ENCODE measurements around the gene SIGLEC1.

The SIGLEC1 gene

DNA sequence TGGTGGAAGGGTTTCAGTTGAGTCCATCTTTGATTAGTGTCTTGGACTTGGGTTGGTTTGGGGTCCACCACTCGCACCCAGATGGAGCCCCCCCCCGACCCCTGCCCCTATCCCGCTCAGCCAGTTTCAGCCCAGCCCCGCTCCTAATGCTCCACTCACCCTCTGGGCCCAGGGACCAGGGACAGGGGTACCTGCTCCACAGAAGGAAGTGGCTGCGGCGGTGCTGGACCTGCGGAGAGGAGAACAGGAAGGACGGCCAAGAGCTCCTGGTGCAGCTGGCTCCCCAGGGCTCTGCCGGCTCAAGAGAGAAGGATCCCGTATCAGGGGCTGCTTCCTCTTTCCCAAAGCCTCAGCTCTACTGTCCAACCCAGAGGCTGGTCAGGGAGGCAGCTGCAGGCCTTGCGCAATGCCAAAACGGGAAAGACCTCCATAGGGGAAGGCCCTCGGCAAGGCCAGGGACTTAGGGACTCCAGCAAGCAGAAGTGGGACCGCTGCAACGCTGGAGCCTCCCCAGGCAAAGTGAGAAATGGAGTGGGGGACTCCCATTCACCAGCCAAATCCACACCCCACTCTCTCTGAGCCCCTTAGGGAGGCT is at the start of gene SIGLEC1:
TSS of gene SIGLEC1 (minus strand) at position 322 of the 595 bp plus-strand sequence. CDS start 5,472 bp downstream, outside the sequence.
- no peak within 1 kb of the TSS for H3K4me3 ChIP-seq (ENCODE audit: low read depth, low read length)
- DNase-seq (ENCODE audit: low read depth), result no peak
- TF ChIP-seq, protein P1, sequence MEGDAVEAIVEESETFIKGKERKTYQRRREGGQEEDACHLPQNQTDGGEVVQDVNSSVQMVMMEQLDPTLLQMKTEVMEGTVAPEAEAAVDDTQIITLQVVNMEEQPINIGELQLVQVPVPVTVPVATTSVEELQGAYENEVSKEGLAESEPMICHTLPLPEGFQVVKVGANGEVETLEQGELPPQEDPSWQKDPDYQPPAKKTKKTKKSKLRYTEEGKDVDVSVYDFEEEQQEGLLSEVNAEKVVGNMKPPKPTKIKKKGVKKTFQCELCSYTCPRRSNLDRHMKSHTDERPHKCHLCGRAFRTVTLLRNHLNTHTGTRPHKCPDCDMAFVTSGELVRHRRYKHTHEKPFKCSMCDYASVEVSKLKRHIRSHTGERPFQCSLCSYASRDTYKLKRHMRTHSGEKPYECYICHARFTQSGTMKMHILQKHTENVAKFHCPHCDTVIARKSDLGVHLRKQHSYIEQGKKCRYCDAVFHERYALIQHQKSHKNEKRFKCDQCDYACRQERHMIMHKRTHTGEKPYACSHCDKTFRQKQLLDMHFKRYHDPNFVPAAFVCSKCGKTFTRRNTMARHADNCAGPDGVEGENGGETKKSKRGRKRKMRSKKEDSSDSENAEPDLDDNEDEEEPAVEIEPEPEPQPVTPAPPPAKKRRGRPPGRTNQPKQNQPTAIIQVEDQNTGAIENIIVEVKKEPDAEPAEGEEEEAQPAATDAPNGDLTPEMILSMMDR (IDR thresholded peaks at IDR 0.05; ENCODE audit: insufficient read depth, low read depth, low read length, missing control alignments), result no peak

DNA sequence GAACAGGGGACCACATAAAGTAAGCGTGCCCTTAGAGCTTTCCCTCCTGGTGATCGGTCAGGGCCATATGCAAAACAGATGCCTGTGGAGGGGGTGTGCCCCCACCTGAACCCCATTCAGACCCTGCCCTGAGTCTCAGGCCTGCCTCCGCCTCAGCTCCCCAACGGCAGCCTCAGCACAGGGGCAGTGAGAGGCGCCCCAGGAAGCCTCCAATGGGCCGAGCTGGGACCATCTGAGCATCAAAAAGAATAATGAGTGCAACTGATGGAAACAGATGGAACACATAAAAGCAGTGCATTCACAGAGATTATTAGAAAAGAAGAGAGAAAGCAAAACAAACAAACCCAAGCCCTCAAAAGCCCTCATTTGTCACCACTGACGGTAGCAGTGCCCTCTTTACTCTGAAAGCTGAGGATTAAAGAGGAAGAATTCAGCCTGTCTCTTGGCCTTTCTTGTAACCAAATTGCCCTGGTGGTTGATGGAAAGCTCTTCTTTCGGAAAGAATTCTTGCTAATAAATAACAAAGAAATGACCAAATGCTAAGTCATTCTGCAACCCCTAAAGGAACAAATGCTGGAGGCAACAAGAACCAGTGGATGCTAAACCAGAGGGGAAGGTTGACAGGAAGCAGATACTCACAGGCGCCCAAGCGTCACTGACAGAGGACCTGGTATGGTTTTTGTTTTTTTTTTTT is 48.4 kb upstream of the SIGLEC1 start:
- no peak overlapping the region for H3K4me3 ChIP-seq (ENCODE audit: low read depth, low read length)
- TF ChIP-seq, protein P1 (IDR thresholded peaks at IDR 0.05; ENCODE audit: insufficient read depth, low read depth, low read length, missing control alignments), result no peak
- no peak for DNase-seq (ENCODE audit: low read depth)

GRCh38 chr20:3759884-3760283 is 47.5 kb upstream of the SIGLEC1 start:
- TF ChIP-seq, protein P1 (IDR thresholded peaks at IDR 0.05; ENCODE audit: insufficient read depth, low read depth, low read length, missing control alignments), result no peak
- DNase-seq (ENCODE audit: low read depth), result no peak
- no peak overlapping the region for H3K4me3 ChIP-seq (ENCODE audit: low read depth, low read length)

- H3K4me3 ChIP-seq (ENCODE audit: low read depth, low read length), result no peak overlapping the region
- no peak for DNase-seq (ENCODE audit: low read depth)
- TF ChIP-seq, protein P1 (IDR thresholded peaks at IDR 0.05; ENCODE audit: insufficient read depth, low read depth, low read length, missing control alignments), result no peak
Measured at GRCh38 chr20:3759316-3759823, 47.0 kb upstream of the SIGLEC1 start.

DNA sequence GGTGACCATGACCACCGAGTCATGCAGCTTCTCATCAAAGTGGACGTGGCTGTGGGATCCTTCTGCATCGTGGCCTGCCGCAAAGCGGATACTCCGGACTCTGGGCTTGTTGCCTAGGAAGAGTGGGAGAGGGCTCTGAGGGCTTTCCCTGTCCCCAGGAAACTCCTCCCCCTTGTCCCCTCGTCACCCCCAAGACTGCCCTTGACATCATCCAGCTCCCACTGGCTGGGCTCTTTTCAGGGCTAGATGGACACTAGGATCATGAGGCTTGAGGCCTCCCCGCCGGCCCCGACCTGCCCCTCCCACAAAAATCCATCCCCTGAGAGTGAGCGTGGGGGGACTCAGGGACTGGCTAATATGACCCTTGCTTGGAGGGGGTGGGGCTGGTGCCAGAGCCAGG is 46.2 kb upstream of the SIGLEC1 start:
- DNase-seq (ENCODE audit: low read depth), result no peak
- TF ChIP-seq, protein P1 (IDR thresholded peaks at IDR 0.05; ENCODE audit: insufficient read depth, low read depth, low read length, missing control alignments), result no peak
- H3K4me3 ChIP-seq (ENCODE audit: low read depth, low read length), result no peak overlapping the region

DNA sequence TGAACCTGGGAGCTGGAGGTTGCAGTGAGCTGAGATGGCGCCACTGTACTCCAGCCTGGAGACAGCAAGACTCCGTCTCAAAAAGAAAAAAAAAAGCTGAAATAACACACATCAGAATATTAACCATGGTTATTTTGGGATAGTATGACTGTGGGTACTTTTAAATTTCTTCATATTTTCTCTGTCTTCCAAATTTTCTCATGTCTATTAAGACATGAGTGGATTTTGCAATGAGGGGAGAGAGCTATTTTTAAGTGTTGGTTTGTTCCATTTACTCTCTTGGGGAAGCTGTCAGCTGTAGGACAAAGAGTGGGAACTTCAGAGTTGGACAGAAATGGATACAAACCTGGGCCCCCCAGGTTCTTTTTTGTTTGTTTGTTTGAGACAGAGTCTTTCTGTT is 44.9 kb upstream of the SIGLEC1 start:
- TF ChIP-seq, protein P1 (IDR thresholded peaks at IDR 0.05; ENCODE audit: insufficient read depth, low read depth, low read length, missing control alignments), result no peak
- no peak for DNase-seq (ENCODE audit: low read depth)
- no peak overlapping the region for H3K4me3 ChIP-seq (ENCODE audit: low read depth, low read length)
